Skeletal muscle cell (primary cell): ENCODE measurements around the gene LYG2.
"Not testable (repeated sequence)": the region's sequence is repeated elsewhere in the genome, so short reads cannot be mapped to it uniquely, and the experiment has no call there.

ENCODE experiments used
- DNase-seq: peaks from one replicate; pipeline ENCODE4 v3.0.0-alpha.2; 2010; ENCODE audit warnings: low read depth
- H3K4me3 ChIP-seq: 2 replicates; pipeline ENCODE4 v1.5.1; 2011; ENCODE audit warnings: low read depth, mild to moderate bottlenecking, control low read depth, low read length, moderate library complexity

Gene LYG2

DNA sequence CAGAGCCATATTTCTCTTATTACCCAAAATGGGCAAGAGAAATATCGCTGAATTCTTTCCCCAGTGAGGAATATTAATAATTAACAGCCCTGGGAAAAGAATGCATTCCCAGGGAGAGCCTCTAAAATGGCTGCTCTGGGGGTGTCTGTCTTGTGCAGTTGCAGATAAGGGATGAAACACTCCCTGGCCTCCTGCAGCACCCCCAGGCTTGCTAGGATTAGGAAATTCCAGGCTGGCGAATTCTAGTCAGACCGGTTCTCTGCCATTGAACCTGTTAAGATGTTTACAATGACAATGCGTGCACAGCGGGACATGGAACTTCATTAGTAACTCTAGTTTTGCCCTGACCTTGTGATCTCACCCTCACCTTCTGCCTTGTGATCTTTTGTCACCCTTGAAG lies 50.0 kb downstream of the LYG2 start:
- DNase-seq, result no peak
- H3K4me3 ChIP-seq, result no peak overlapping the region

DNA sequence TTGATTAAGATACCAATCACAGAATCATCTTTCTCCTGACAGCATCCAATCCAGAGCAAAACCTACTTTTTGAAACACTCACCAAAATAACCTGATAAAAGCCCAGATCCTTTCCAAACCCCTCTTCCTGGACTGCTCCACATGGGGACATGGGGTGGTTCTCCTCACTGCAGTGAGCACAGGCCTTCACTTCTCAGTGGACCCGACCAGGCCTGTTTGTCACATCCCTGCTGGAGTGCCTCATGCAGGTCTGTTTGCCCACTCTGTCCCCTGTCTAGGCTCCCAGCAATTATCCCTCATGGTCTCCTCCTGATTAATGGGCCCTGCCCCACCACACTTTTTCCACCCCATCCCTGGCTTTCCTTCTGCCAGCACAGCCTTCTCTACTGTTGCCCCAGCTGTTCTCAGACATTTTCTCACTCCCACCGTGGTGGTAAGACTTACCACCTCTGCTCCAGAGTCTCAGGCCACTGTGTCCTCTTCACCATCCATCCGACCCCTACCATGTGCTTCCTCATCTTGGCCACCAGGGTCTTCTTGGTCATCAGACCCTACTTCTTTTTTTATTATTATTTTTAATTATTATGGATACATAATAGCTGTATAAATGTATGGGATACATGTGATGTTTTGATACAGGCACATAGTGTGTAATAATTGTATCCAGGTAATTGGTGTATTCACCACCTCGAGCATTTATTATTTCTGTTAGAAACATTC lies 53.3 kb downstream of the LYG2 start:
- DNase-seq, result no peak
- no peak overlapping the region for H3K4me3 ChIP-seq

DNA sequence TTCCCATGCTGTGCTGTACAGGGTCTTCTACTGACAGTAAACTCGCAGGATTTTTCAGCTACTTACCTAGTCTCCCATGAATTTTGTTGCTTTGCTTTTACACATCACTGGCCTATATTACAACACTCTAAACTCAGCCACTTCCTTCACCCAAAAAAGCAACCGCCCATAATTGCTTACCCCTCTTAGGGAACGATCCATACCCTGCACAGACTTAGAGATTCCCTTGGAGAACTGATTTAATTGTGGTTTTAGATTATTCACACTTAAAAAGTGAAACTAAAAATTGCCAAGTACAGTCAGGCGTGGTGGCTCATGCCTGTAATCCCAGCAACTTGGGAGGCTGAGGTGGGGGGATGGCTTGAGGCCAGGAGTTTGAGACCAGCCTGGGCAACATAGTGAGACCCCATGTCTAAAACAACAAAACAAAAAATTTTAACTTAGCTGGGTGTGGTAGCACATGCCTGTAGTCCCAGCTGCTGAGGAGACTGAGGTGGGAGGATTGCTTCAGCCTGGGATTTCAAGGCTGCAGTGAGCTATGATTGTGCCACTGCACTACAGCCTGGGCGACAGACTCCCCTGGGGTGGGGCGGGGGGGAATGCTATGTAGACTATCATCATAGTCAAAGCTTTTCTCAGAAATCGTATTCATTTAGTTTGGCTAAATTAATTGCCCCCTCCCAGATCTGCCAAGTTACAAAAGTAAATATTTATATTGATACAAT lies 55.2 kb downstream of the LYG2 start:
- no peak for DNase-seq
- H3K4me3 ChIP-seq, result no peak overlapping the region

GRCh38 chr2:99198103-99198841 lies 57.2 kb downstream of the LYG2 start:
- H3K4me3 ChIP-seq, result no peak overlapping the region
- no peak for DNase-seq

GRCh38 chr2:99192364-99192763 lies 63.1 kb downstream of the LYG2 start:
- not testable (repeated sequence) for H3K4me3 ChIP-seq, DNase-seq
